Activated CD4-positive, alpha-beta memory T cell treated with anti-CD3 and anti-CD28 coated beads for 36 hours (primary cell): Measurements from ENCODE around the gene FAS. TPM values are rescaled to one million over a fixed set of nuclear protein-coding genes. Genes with fewer than 3 reads are reported as not detected.

Experiments
- microRNA-seq: library from miRNA; unstranded; fragments of <30 nt; microRNA quantifications from one replicate; pipeline ENCODE4 v1.2.0, GENCODE V29; 2022; ENCODE audit warnings: borderline number of aligned reads, borderline microRNAs expressed, borderline replicate concordance
- total RNA-seq, 2 experiments: library from RNA; stranded (reverse); gene quantifications; one replicate each; pipeline ENCODE4 v1.2.3, GENCODE V29; 2021

The FAS gene
- total RNA-seq, 2 experiments from 2014 or later: 62.2 to 63.5 TPM

Small RNA genes lying within 50 kb of the gene (microRNA-seq; reads per million reads assigned to microRNA genes)
- not detected for gene MIR4679-1
- gene MIR4679-2: not detected

Other genes starting within 250 kb of the FAS start
- not detected for gene LIPN, start 230.8 kb upstream of the FAS start, total RNA-seq
- not detected for gene LIPM, start 188.1 kb upstream of the FAS start, total RNA-seq
- under 1 TPM; 0.12 to 0.24 TPM for gene ANKRD22, start 139.0 kb upstream of the FAS start, total RNA-seq
- gene STAMBPL1, start 110.6 kb upstream of the FAS start, total RNA-seq: 10 to 100 TPM; 27.9 to 28.2 TPM
- gene ACTA2, start 38.0 kb upstream of the FAS start, total RNA-seq: 10 to 100 TPM; 18.6 to 23.3 TPM
- gene CH25H, start 216.5 kb downstream of the FAS start, total RNA-seq: under 1 TPM in 1 of 2 experiments, not detected in 1; 0.12 TPM